Endothelial cell of umbilical vein (primary cell): ENCODE data around the gene CD82. TPM values are rescaled to one million over a fixed set of nuclear protein-coding genes. Genes with fewer than 3 reads are reported as not detected.

Experiments used
- BruUV-seq: library from RNA; stranded (reverse); fragments of 400-500 nt; replicated peaks from 2 replicates; lab custom pipeline; 2021; lab: Mats Ljungman, UMichigan
- CTCF ChIA-PET: fragments of 300-600, 350-600 bp; sonication (Branson Sonifier 250); formaldehyde crosslinking; loops from one replicate; lab custom pipeline; 2021; ENCODE audit warnings: antibody characterized with exemption, inconsistent platforms; lab: Charles Lee
- POLR2A ChIA-PET: fragments of 300-600, 350-600 bp; sonication (Branson Sonifier 250); formaldehyde crosslinking; loops from one replicate; lab custom pipeline; 2021; ENCODE audit warnings: antibody characterized with exemption, inconsistent platforms; lab: Charles Lee
- DNase-seq: peaks from one replicate; pipeline ENCODE4 v3.0.0-alpha.2; 2011; ENCODE audit warnings: low read depth, low spot score
- FAIRE-seq: peaks from 2 replicates; lab custom pipeline; 2011; peaks lifted over from hg19 to GRCh38; lab: Jason Lieb, UNC
- H2AFZ ChIP-seq: 2 replicates; pipeline ENCODE4 v1.6.0; 2012; ENCODE audit warnings: low read depth, low read length, control low read depth, inconsistent platforms
- H3K27ac ChIP-seq: 2 replicates; pipeline ENCODE4 v1.5.1; 2011; ENCODE audit warnings: low read depth, mild to moderate bottlenecking, control low read depth, low read length, moderate library complexity; ENCODE audit not compliant: insufficient read depth
- H3K27me3 ChIP-seq, 2 experiments: 2 replicates each; pipeline versions ENCODE4 v1.6.0 to v1.6.1; 2011; ENCODE audit warnings: low read length in 2 of 2, mixed read lengths in 1 of 2; ENCODE audit not compliant: control insufficient read depth in 2 of 2, insufficient read depth in 2 of 2
- H3K36me3 ChIP-seq, 2 experiments: 2 replicates in 1 of 2; 3 replicates in 1 of 2; pipeline ENCODE4 v1.5.1; 2011; ENCODE audit warnings: low read length in 2 of 2, mild to moderate bottlenecking in 1 of 2, moderate library complexity in 1 of 2; ENCODE audit not compliant: control insufficient read depth in 2 of 2, insufficient read depth in 2 of 2; ENCODE audit errors: extremely low read depth in 1 of 2
- H3K4me1 ChIP-seq: 3 replicates; pipeline ENCODE4 v1.5.1; 2011; ENCODE audit warnings: mild to moderate bottlenecking, low read length; ENCODE audit not compliant: control insufficient read depth, insufficient read depth; ENCODE audit errors: extremely low read depth
- H3K4me2 ChIP-seq: 2 replicates; pipeline ENCODE4 v1.6.1; 2011; ENCODE audit warnings: low read length, control low read depth, mixed read lengths; ENCODE audit not compliant: insufficient read depth
- H3K4me3 ChIP-seq, 3 experiments: fragments of 200-600 bp in 1 of 3; sonication (generic), shearing (Covaris generic) in 1 of 3; replicated peaks in 1 of 3; 2 replicates each; pipeline ENCODE4 v1.5.1; 2011 to 2016; ENCODE audit warnings: control low read depth in 3 of 3, low read length in 3 of 3, mild to moderate bottlenecking in 2 of 3, inconsistent platforms in 1 of 3, low read depth in 1 of 3, moderate library complexity in 1 of 3; ENCODE audit not compliant: insufficient read depth in 1 of 3
- H3K79me2 ChIP-seq: 2 replicates; pipeline ENCODE4 v1.6.0; 2012; ENCODE audit warnings: low read length, inconsistent platforms; ENCODE audit not compliant: control insufficient read depth, insufficient read depth
- H3K9ac ChIP-seq: replicated peaks from 2 replicates; pipeline ENCODE3; 2011; ENCODE audit warnings: low read length, control low read depth; ENCODE audit not compliant: insufficient read depth; ENCODE audit errors: extremely low read depth
- H3K9me1 ChIP-seq: replicated peaks from 3 replicates; pipeline ENCODE4 v1.6.0; 2011; ENCODE audit warnings: mild to moderate bottlenecking, low read length; ENCODE audit not compliant: control insufficient read depth, insufficient read depth; ENCODE audit errors: extremely low read depth
- H3K9me3 ChIP-seq: replicated peaks from 2 replicates; pipeline ENCODE4 v1.5.1; 2012; ENCODE audit warnings: low read length, inconsistent platforms; ENCODE audit not compliant: control insufficient read depth, insufficient read depth
- H4K20me1 ChIP-seq: replicated peaks from 2 replicates; pipeline ENCODE3; 2011; ENCODE audit warnings: mild to moderate bottlenecking, low read length; ENCODE audit not compliant: control insufficient read depth, insufficient read depth; ENCODE audit errors: extremely low read depth
- CTCF ChIP-seq, 2 donors: IDR thresholded peaks; 1 replicate in 1 of 2; 2 replicates in 1 of 2; pipeline ENCODE4 v1.5.1; 2011; ENCODE audit warnings: low read length in 2 of 2, mild to moderate bottlenecking in 2 of 2, moderate library complexity in 2 of 2, control low read depth in 1 of 2, inconsistent platforms in 1 of 2, low read depth in 1 of 2; ENCODE audit not compliant: insufficient read depth in 1 of 2; ENCODE audit errors: extremely low read depth in 1 of 2
- EZH2 ChIP-seq: IDR thresholded peaks from 2 replicates; pipeline ENCODE4 v1.6.1; 2012; ENCODE audit warnings: borderline replicate concordance, low read depth, mild to moderate bottlenecking, moderate library complexity, low read length, inconsistent platforms; ENCODE audit not compliant: severe bottlenecking
- FOS ChIP-seq: IDR thresholded peaks from 2 replicates; pipeline ENCODE4 v1.6.1; 2011; ENCODE audit warnings: mild to moderate bottlenecking, low read length, moderate library complexity, borderline replicate concordance; ENCODE audit not compliant: insufficient read depth
- GATA2 ChIP-seq: IDR thresholded peaks from 2 replicates; pipeline ENCODE4 v1.7.0; 2011; ENCODE audit warnings: low read depth, mild to moderate bottlenecking, moderate library complexity, mixed read lengths, low read length; ENCODE audit not compliant: insufficient read length, insufficient read depth
- JUN ChIP-seq: IDR thresholded peaks from 2 replicates; pipeline ENCODE4 v1.6.1; 2011; ENCODE audit warnings: borderline replicate concordance, low read depth; ENCODE audit not compliant: insufficient read length, insufficient read depth
- MAX ChIP-seq: IDR thresholded peaks from 2 replicates; pipeline ENCODE4 v1.6.1; 2011; ENCODE audit not compliant: insufficient read depth, insufficient read length
- MYC ChIP-seq: IDR thresholded peaks from one replicate; pipeline ENCODE4 v1.6.1; 2011; ENCODE audit warnings: mild to moderate bottlenecking, low read depth, low read length
- POLR2A ChIP-seq: IDR thresholded peaks from 2 replicates; pipeline ENCODE4 v1.6.1; 2012; ENCODE audit warnings: low read depth, mild to moderate bottlenecking, control low read depth, low read length
- POLR2AphosphoS5 ChIP-seq: IDR thresholded peaks from 2 replicates; pipeline ENCODE4 v1.6.1; 2012; ENCODE audit warnings: low read depth, mild to moderate bottlenecking, control low read depth, low read length, moderate library complexity; ENCODE audit not compliant: insufficient read depth
- dilution Hi-C: fragments of 300-500 bp; cut with MboI; formaldehyde crosslinking; loops from one replicate; pipeline ENCODE4 v1.15.0; 2019; ENCODE audit warnings: low sequenced_read_pairs; ENCODE audit not compliant: extremely low pct_ligation_motif_present
- intact Hi-C: fragments of 100-400 bp; cut with micrococcal nuclease; formaldehyde crosslinking; loops from one replicate; pipeline ENCODE4 v1.10.0; 2022
- polyA plus RNA-seq, 4 experiments: library from polyadenylated mRNA; depleted of rRNA in 3 of 4; stranded (reverse) in 3 of 4; unstranded in 1 of 4; fragments of >200 nt; gene quantifications; 2 replicates each; pipeline versions ENCODE4 v1.2.1 to v1.2.3, GENCODE V29; 2011 to 2012; ENCODE audit warnings: missing spikeins in 1 of 4
- total RNA-seq: library from RNA; stranded (reverse); gene quantifications from 2 replicates; pipeline ENCODE4 v1.2.3, GENCODE V29; 2021

The CD82 gene
- total and polyA plus RNA-seq, 2 donors (not counting 3 experiments of a cell fraction or from before 2014, with no cell fraction given) = 17.9 to 25.2 TPM

- H3K27ac ChIP-seq = no peak overlapping the region
- H3K4me2 ChIP-seq = no peak overlapping the region
- no peaks in the 10 kb centered on the region for H3K9me1 ChIP-seq
- FAIRE-seq (no peak), DNase-seq (no peak)
- intact Hi-C loops = loop anchor here (2.0 kb wide), 1 partner anchor 40 kb away; no protein-coding TSS in a partner anchor
- H4K20me1 ChIP-seq = no peaks in the 10 kb centered on the region
- ChIA-PET CTCF (interaction anchor here (0.5 to 10.7 kb wide), 6 partner anchors 25 to 515 kb away, joined by 3 to 860 read pairs (median 4); partner anchors contain the start of gene CD82), POLR2A (interaction anchor here (1.1 kb wide), 1 partner anchor 44 kb away, joined by 3 read pairs; no protein-coding TSS in a partner anchor)
- no TSS peak for BruUV-seq
- no peak overlapping the region for H2AFZ ChIP-seq
- H3K9me3 ChIP-seq = no peaks in the 10 kb centered on the region
- H3K36me3 ChIP-seq = no peaks in the 10 kb centered on the region
- H3K9ac ChIP-seq = no peak overlapping the region
- dilution Hi-C loops = no loop called here
- no peaks in the 10 kb centered on the region for H3K27me3 ChIP-seq
- no peaks in the 10 kb centered on the region for H3K79me2 ChIP-seq
- no peak overlapping the region for H3K4me3 ChIP-seq
- no peak for TF ChIP-seq POLR2A
- TF ChIP-seq CTCF (IDR thresholded peaks at IDR 0.05; ENCODE audit: extremely low read depth in 1 of 2, insufficient read depth in 1 of 2, low read depth in 1 of 2, low read length in 2 of 2) = no peak
- no peak for TF ChIP-seq MYC
- no peak for TF ChIP-seq GATA2
- no peak for TF ChIP-seq EZH2
- no peak for TF ChIP-seq FOS
- TF ChIP-seq POLR2AphosphoS5 = no peak
- no peak for TF ChIP-seq MAX
- TF ChIP-seq JUN = no peak
- peaks cover 9% of the 10 kb centered on the region for H3K4me1 ChIP-seq
Observed at GRCh38 chr11:44608991-44609782, 43.7 kb downstream of the CD82 start.
